HepG2 (cell line): Measurements from ENCODE around the gene FXR2. TPM values are rescaled to one million over a fixed set of nuclear protein-coding genes. Genes with fewer than 3 reads are reported as not detected.

Source experiments
- JUN ChIP-seq: sonication (generic); formaldehyde crosslinking; IDR thresholded peaks from 2 replicates; pipeline ENCODE4 v1.4.0; 2020; ENCODE audit warnings: mild to moderate bottlenecking, missing genetic modification reagents
- KDM1A ChIP-seq: IDR thresholded peaks from 2 replicates; pipeline ENCODE4 v1.6.1; 2016; ENCODE audit warnings: missing compliant biosample characterization
- LCORL ChIP-seq, 2 experiments: fragments of 450-650 bp in 1 of 2; sonication (generic) in 1 of 2; formaldehyde crosslinking in 1 of 2; IDR thresholded peaks; 2 replicates each; pipeline versions ENCODE4 v1.5.0 to v1.6.1; 2017 to 2020; ENCODE audit warnings: antibody characterized with exemption in 1 of 2, missing genetic modification reagents in 1 of 2
- PHF5A ChIP-seq: IDR thresholded peaks from one replicate; pipeline ENCODE4 v1.6.1; 2018; ENCODE audit warnings: low read depth, missing genetic modification reagents; ENCODE audit not compliant: unreplicated experiment
- YEATS4 ChIP-seq: sonication (generic); formaldehyde crosslinking; IDR thresholded peaks from 2 replicates; pipeline ENCODE4 v1.4.0; 2020; ENCODE audit warnings: missing genetic modification reagents, borderline replicate concordance
- ZBTB20 ChIP-seq: sonication (generic); formaldehyde crosslinking; IDR thresholded peaks from 2 replicates; pipeline ENCODE4 v1.8.1; 2023; ENCODE audit warnings: missing genetic modification reagents, low read depth, mild to moderate bottlenecking, borderline replicate concordance
- ZNF205 ChIP-seq: IDR thresholded peaks from 2 replicates; pipeline ENCODE4 v1.6.1; 2018; ENCODE audit warnings: missing biosample characterization, missing genetic modification reagents
- ZNF557 ChIP-seq: sonication (generic); formaldehyde crosslinking; IDR thresholded peaks from 2 replicates; pipeline ENCODE4 v1.4.0; 2020; ENCODE audit warnings: missing genetic modification reagents
- polyA plus RNA-seq, 8 experiments: library from polyadenylated mRNA; depleted of rRNA in 3 of 8; stranded (reverse) in 7 of 8; unstranded in 1 of 8; fragments of >200 nt; fragmentation: Illumina TruSeq in 4 of 8; extraction: Trizol in 4 of 8; gene quantifications; 2 replicates each; pipeline versions ENCODE4 v1.2.1 to v1.2.3, GENCODE V29; 2011 to 2016; ENCODE audit warnings: low read depth in 4 of 8, missing spikeins in 1 of 8, mixed read lengths in 1 of 8; ENCODE audit not compliant: insufficient read depth in 1 of 8
- total RNA-seq, 5 experiments: library from RNA; depleted of rRNA; stranded (reverse); fragments of >200 nt; fragmentation: Illumina TruSeq; extraction: Trizol; gene quantifications; 2 replicates each; pipeline ENCODE4 v1.2.3, GENCODE V29; 2016; ENCODE audit warnings: low read depth in 1 of 5
- TF ChIP-seq, protein P1 (sequence below): sonication (generic); formaldehyde crosslinking; IDR thresholded peaks from 2 replicates; pipeline ENCODE4 v1.4.0; 2020; ENCODE audit warnings: missing genetic modification reagents
- TF ChIP-seq, protein P2 (sequence below): sonication (generic); formaldehyde crosslinking; IDR thresholded peaks from 2 replicates; pipeline ENCODE4 v1.5.0; 2020; ENCODE audit warnings: mild to moderate bottlenecking, missing genetic modification reagents
- TF ChIP-seq, protein P3 (sequence below): sonication (generic); formaldehyde crosslinking; conservative IDR thresholded peaks from 2 replicates; pipeline ENCODE4 v1.4.0; 2020; ENCODE audit warnings: mild to moderate bottlenecking, missing genetic modification reagents, moderate library complexity
- TF ChIP-seq, protein P4 (sequence below): sonication (generic); formaldehyde crosslinking; IDR thresholded peaks from 2 replicates; pipeline ENCODE4 v1.4.0; 2020; ENCODE audit warnings: missing genetic modification reagents, borderline replicate concordance
- TF ChIP-seq, protein P5 (sequence below): IDR thresholded peaks from 2 replicates; pipeline ENCODE4 v1.6.1; 2016

The FXR2 gene
- total and polyA plus RNA-seq, 2 of the 13 experiments (the other 11 are each of a cell fraction or from before 2014, with no cell fraction given), result 20.9 to 24.4 TPM

DNA sequence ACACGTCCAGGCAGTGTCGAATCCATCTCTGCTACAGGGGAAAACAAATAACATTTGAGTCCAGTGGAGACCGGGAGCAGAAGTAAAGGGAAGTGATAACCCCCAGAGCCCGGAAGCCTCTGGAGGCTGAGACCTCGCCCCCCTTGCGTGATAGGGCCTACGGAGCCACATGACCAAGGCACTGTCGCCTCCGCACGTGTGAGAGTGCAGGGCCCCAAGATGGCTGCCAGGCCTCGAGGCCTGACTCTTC is 42.4 kb downstream of the FXR2 start (continued):
- TF ChIP-seq, protein P1, sequence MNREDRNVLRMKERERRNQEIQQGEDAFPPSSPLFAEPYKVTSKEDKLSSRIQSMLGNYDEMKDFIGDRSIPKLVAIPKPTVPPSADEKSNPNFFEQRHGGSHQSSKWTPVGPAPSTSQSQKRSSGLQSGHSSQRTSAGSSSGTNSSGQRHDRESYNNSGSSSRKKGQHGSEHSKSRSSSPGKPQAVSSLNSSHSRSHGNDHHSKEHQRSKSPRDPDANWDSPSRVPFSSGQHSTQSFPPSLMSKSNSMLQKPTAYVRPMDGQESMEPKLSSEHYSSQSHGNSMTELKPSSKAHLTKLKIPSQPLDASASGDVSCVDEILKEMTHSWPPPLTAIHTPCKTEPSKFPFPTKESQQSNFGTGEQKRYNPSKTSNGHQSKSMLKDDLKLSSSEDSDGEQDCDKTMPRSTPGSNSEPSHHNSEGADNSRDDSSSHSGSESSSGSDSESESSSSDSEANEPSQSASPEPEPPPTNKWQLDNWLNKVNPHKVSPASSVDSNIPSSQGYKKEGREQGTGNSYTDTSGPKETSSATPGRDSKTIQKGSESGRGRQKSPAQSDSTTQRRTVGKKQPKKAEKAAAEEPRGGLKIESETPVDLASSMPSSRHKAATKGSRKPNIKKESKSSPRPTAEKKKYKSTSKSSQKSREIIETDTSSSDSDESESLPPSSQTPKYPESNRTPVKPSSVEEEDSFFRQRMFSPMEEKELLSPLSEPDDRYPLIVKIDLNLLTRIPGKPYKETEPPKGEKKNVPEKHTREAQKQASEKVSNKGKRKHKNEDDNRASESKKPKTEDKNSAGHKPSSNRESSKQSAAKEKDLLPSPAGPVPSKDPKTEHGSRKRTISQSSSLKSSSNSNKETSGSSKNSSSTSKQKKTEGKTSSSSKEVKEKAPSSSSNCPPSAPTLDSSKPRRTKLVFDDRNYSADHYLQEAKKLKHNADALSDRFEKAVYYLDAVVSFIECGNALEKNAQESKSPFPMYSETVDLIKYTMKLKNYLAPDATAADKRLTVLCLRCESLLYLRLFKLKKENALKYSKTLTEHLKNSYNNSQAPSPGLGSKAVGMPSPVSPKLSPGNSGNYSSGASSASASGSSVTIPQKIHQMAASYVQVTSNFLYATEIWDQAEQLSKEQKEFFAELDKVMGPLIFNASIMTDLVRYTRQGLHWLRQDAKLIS (CRISPR knock-in tag), result no peak
- TF ChIP-seq ZNF205 (CRISPR knock-in tag) (0 out of 2 replicates have a peak, but pooled peaks have one; percentile 15), ZBTB20 (CRISPR knock-in tag) (peak; percentile 56), LCORL (IDR thresholded peaks at IDR 0.05) (no peak), LCORL (CRISPR knock-in tag; IDR thresholded peaks at IDR 0.05) (peak; percentile 45; the same call in 1 of the 2 replicates), PHF5A (peak; percentile 39), JUN (CRISPR knock-in tag) (peak; percentile 76; the same call in 1 of the 2 replicates), KDM1A (CRISPR knock-in tag) (no peak), ZNF557 (CRISPR knock-in tag) (peak; percentile 70; the same call in 1 of the 2 replicates), YEATS4 (CRISPR knock-in tag) (peak; percentile 96)
- TF ChIP-seq, protein P2, sequence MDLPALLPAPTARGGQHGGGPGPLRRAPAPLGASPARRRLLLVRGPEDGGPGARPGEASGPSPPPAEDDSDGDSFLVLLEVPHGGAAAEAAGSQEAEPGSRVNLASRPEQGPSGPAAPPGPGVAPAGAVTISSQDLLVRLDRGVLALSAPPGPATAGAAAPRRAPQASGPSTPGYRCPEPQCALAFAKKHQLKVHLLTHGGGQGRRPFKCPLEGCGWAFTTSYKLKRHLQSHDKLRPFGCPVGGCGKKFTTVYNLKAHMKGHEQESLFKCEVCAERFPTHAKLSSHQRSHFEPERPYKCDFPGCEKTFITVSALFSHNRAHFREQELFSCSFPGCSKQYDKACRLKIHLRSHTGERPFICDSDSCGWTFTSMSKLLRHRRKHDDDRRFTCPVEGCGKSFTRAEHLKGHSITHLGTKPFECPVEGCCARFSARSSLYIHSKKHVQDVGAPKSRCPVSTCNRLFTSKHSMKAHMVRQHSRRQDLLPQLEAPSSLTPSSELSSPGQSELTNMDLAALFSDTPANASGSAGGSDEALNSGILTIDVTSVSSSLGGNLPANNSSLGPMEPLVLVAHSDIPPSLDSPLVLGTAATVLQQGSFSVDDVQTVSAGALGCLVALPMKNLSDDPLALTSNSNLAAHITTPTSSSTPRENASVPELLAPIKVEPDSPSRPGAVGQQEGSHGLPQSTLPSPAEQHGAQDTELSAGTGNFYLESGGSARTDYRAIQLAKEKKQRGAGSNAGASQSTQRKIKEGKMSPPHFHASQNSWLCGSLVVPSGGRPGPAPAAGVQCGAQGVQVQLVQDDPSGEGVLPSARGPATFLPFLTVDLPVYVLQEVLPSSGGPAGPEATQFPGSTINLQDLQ (CRISPR knock-in tag), result no peak
- TF ChIP-seq, protein P3, sequence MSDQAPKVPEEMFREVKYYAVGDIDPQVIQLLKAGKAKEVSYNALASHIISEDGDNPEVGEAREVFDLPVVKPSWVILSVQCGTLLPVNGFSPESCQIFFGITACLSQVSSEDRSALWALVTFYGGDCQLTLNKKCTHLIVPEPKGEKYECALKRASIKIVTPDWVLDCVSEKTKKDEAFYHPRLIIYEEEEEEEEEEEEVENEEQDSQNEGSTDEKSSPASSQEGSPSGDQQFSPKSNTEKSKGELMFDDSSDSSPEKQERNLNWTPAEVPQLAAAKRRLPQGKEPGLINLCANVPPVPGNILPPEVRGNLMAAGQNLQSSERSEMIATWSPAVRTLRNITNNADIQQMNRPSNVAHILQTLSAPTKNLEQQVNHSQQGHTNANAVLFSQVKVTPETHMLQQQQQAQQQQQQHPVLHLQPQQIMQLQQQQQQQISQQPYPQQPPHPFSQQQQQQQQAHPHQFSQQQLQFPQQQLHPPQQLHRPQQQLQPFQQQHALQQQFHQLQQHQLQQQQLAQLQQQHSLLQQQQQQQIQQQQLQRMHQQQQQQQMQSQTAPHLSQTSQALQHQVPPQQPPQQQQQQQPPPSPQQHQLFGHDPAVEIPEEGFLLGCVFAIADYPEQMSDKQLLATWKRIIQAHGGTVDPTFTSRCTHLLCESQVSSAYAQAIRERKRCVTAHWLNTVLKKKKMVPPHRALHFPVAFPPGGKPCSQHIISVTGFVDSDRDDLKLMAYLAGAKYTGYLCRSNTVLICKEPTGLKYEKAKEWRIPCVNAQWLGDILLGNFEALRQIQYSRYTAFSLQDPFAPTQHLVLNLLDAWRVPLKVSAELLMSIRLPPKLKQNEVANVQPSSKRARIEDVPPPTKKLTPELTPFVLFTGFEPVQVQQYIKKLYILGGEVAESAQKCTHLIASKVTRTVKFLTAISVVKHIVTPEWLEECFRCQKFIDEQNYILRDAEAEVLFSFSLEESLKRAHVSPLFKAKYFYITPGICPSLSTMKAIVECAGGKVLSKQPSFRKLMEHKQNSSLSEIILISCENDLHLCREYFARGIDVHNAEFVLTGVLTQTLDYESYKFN (CRISPR knock-in tag), result peak; percentile 54; the same call in 1 of the 2 replicates
- TF ChIP-seq, protein P4, sequence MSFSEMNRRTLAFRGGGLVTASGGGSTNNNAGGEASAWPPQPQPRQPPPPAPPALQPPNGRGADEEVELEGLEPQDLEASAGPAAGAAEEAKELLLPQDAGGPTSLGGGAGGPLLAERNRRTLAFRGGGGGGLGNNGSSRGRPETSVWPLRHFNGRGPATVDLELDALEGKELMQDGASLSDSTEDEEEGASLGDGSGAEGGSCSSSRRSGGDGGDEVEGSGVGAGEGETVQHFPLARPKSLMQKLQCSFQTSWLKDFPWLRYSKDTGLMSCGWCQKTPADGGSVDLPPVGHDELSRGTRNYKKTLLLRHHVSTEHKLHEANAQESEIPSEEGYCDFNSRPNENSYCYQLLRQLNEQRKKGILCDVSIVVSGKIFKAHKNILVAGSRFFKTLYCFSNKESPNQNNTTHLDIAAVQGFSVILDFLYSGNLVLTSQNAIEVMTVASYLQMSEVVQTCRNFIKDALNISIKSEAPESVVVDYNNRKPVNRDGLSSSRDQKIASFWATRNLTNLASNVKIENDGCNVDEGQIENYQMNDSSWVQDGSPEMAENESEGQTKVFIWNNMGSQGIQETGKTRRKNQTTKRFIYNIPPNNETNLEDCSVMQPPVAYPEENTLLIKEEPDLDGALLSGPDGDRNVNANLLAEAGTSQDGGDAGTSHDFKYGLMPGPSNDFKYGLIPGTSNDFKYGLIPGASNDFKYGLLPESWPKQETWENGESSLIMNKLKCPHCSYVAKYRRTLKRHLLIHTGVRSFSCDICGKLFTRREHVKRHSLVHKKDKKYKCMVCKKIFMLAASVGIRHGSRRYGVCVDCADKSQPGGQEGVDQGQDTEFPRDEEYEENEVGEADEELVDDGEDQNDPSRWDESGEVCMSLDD, result peak; percentile 54; the same call in 1 of the 2 replicates
- TF ChIP-seq, protein P5, sequence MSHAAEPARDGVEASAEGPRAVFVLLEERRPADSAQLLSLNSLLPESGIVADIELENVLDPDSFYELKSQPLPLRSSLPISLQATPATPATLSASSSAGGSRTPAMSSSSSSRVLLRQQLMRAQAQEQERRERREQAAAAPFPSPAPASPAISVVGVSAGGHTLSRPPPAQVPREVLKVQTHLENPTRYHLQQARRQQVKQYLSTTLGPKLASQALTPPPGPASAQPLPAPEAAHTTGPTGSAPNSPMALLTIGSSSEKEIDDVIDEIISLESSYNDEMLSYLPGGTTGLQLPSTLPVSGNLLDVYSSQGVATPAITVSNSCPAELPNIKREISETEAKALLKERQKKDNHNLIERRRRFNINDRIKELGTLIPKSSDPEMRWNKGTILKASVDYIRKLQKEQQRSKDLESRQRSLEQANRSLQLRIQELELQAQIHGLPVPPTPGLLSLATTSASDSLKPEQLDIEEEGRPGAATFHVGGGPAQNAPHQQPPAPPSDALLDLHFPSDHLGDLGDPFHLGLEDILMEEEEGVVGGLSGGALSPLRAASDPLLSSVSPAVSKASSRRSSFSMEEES (CRISPR knock-in tag), result peak; percentile 90
